ENCODE results near the gene CYP27A1.
"Not testable (repeated sequence)": the region's sequence is repeated elsewhere in the genome, so short reads cannot be mapped to it uniquely, and the experiment has no call there.

Gene CYP27A1

GRCh38 chr2:218781691-218782527 lies at the start of gene CYP27A1:
Gene CYP27A1, plus strand, starts transcription at chr2:218782147. Its CDS starts 36 bp downstream, at chr2:218782183.
- no peak for DNase-seq

GRCh38 chr2:218732761-218733158 lies 49.2 kb upstream of the CYP27A1 start:
- no peak for DNase-seq

- no peak for DNase-seq
Observed at GRCh38 chr2:218733171-218734021, 48.6 kb upstream of the CYP27A1 start.

- no peak for DNase-seq
Observed at GRCh38 chr2:218734190-218734975, 47.6 kb upstream of the CYP27A1 start.

GRCh38 chr2:218736531-218736930 lies 45.4 kb upstream of the CYP27A1 start:
- no peak for DNase-seq

- no peak for DNase-seq
Observed at GRCh38 chr2:218743068-218743467, 38.9 kb upstream of the CYP27A1 start.

GRCh38 chr2:218744615-218745014 lies 37.3 kb upstream of the CYP27A1 start:
- DNase-seq: no peak

GRCh38 chr2:218745160-218745558 lies 36.8 kb upstream of the CYP27A1 start:
- no peak for DNase-seq

GRCh38 chr2:218745559-218746469 lies 36.1 kb upstream of the CYP27A1 start:
- no peak for DNase-seq

- DNase-seq: no peak
Observed at GRCh38 chr2:218746470-218746795, 35.5 kb upstream of the CYP27A1 start.

- DNase-seq: no peak
Observed at GRCh38 chr2:218746960-218747359, 35.0 kb upstream of the CYP27A1 start.

GRCh38 chr2:218748741-218749441 lies 33.1 kb upstream of the CYP27A1 start:
- no peak for DNase-seq

- DNase-seq: no peak
Observed at GRCh38 chr2:218754201-218754600, 27.7 kb upstream of the CYP27A1 start.

- no peak for DNase-seq
Observed at GRCh38 chr2:218754781-218755180, 27.2 kb upstream of the CYP27A1 start.

GRCh38 chr2:218755198-218755566 lies 26.8 kb upstream of the CYP27A1 start:
- DNase-seq: no peak

- no peak for DNase-seq
Observed at GRCh38 chr2:218755567-218756404, 26.2 kb upstream of the CYP27A1 start.

GRCh38 chr2:218756599-218757377 lies 25.2 kb upstream of the CYP27A1 start:
- DNase-seq: no peak

GRCh38 chr2:218761795-218762194 lies 20.2 kb upstream of the CYP27A1 start:
- no peak for DNase-seq

- not testable (repeated sequence) for DNase-seq
Observed at GRCh38 chr2:218772759-218773158, 9.2 kb upstream of the CYP27A1 start.

GRCh38 chr2:218773881-218774280 lies 8.1 kb upstream of the CYP27A1 start:
- no peak for DNase-seq
